MM.1S (cell line): ENCODE data around the gene TCEANC2.

ENCODE experiments used
- DNase-seq: peaks from one replicate; pipeline ENCODE4 v3.0.0-alpha.2; 2015
- H2AFZ ChIP-seq: fragments of 300-600 bp; sonication (generic); 2 replicates; pipeline ENCODE4 v1.6.0; 2016; ENCODE audit warnings: antibody characterized with exemption, low read length
- H3F3A ChIP-seq: fragments of 300-600 bp; sonication (generic); 2 replicates; pipeline ENCODE4 v1.6.1; 2016; ENCODE audit warnings: mild to moderate bottlenecking, antibody characterized with exemption, low read length, moderate library complexity, mixed read lengths; ENCODE audit not compliant: insufficient read depth
- H3K27ac ChIP-seq: fragments of 300-600 bp; sonication (generic); 2 replicates; pipeline ENCODE4 v1.5.1; 2016; ENCODE audit warnings: mild to moderate bottlenecking, low read length
- H3K27me3 ChIP-seq: fragments of 300-600 bp; sonication (generic); replicated peaks from 2 replicates; pipeline ENCODE4 v1.6.0; 2016; ENCODE audit warnings: low read length; ENCODE audit not compliant: insufficient read depth
- H3K36me3 ChIP-seq: fragments of 300-600 bp; sonication (generic); replicated peaks from 2 replicates; pipeline ENCODE4 v1.6.1; 2016; ENCODE audit warnings: mild to moderate bottlenecking, low read length, mixed read lengths; ENCODE audit not compliant: insufficient read depth
- H3K4me1 ChIP-seq: fragments of 300-600 bp; sonication (generic); 2 replicates; pipeline ENCODE4 v1.6.1; 2016; ENCODE audit warnings: low read length, mixed read lengths
- H3K4me2 ChIP-seq: fragments of 300-600 bp; sonication (generic); 2 replicates; pipeline ENCODE4 v1.6.0; 2016; ENCODE audit warnings: low read depth, low read length
- H3K4me3 ChIP-seq: fragments of 300-600 bp; sonication (generic); 2 replicates; pipeline ENCODE4 v1.5.1; 2016; ENCODE audit warnings: low read length, mixed read lengths
- H3K79me2 ChIP-seq: fragments of 300-600 bp; sonication (generic); 2 replicates; pipeline ENCODE4 v1.6.1; 2016; ENCODE audit warnings: mixed run types, low read length, mixed read lengths
- H3K9ac ChIP-seq: fragments of 300-600 bp; sonication (generic); 2 replicates; pipeline ENCODE4 v1.6.1; 2016; ENCODE audit warnings: low read length, mixed read lengths
- H3K9me2 ChIP-seq: fragments of 300-600 bp; sonication (generic); replicated peaks from 2 replicates; pipeline ENCODE4 v1.6.1; 2016; ENCODE audit warnings: mild to moderate bottlenecking, low read length, mixed read lengths; ENCODE audit not compliant: insufficient read depth
- H3K9me3 ChIP-seq: fragments of 300-600 bp; sonication (generic); replicated peaks from 2 replicates; pipeline ENCODE4 v1.6.1; 2016; ENCODE audit warnings: mild to moderate bottlenecking, low read length, mixed read lengths; ENCODE audit not compliant: insufficient read depth
- H4K20me1 ChIP-seq: fragments of 300-600 bp; sonication (generic); 2 replicates; pipeline ENCODE4 v1.6.1; 2016; ENCODE audit warnings: mild to moderate bottlenecking, low read length, moderate library complexity, mixed read lengths; ENCODE audit not compliant: insufficient read depth
- EZH2 ChIP-seq: fragments of 300-600 bp; sonication (generic); optimal IDR thresholded peaks from 2 replicates; pipeline ENCODE3; 2017; ENCODE audit warnings: low read depth, mild to moderate bottlenecking, antibody characterized with exemption, low read length, mixed read lengths
- EZH2phosphoT487 ChIP-seq: fragments of 300-600 bp; sonication (generic); IDR thresholded peaks from 2 replicates; pipeline ENCODE4 v1.6.1; 2018; ENCODE audit warnings: antibody characterized with exemption, low read length
- TF ChIP-seq, protein P1 (sequence below): fragments of 300-600 bp; sonication (generic); IDR thresholded peaks from 2 replicates; pipeline ENCODE4 v1.5.1; 2016; ENCODE audit warnings: antibody characterized with exemption, low read length, mixed read lengths

The TCEANC2 gene

GRCh38 chr1:54137534-54138061, 84.2 kb downstream of the TCEANC2 start:
- TF ChIP-seq, protein P1, sequence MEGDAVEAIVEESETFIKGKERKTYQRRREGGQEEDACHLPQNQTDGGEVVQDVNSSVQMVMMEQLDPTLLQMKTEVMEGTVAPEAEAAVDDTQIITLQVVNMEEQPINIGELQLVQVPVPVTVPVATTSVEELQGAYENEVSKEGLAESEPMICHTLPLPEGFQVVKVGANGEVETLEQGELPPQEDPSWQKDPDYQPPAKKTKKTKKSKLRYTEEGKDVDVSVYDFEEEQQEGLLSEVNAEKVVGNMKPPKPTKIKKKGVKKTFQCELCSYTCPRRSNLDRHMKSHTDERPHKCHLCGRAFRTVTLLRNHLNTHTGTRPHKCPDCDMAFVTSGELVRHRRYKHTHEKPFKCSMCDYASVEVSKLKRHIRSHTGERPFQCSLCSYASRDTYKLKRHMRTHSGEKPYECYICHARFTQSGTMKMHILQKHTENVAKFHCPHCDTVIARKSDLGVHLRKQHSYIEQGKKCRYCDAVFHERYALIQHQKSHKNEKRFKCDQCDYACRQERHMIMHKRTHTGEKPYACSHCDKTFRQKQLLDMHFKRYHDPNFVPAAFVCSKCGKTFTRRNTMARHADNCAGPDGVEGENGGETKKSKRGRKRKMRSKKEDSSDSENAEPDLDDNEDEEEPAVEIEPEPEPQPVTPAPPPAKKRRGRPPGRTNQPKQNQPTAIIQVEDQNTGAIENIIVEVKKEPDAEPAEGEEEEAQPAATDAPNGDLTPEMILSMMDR = no peak
- TF ChIP-seq EZH2phosphoT487 (no peak), EZH2 (no peak)
- H3K27me3 ChIP-seq = no peaks in the 10 kb centered on the region
- no peaks in the 10 kb centered on the region for H3K36me3 ChIP-seq
- no peak overlapping the region for H3K4me2 ChIP-seq
- no peak overlapping the region for H2AFZ ChIP-seq
- H3K79me2 ChIP-seq = no peaks in the 10 kb centered on the region
- no peaks in the 10 kb centered on the region for H3F3A ChIP-seq
- DNase-seq = no peak
- no peak overlapping the region for H3K9ac ChIP-seq
- no peaks in the 10 kb centered on the region for H3K4me1 ChIP-seq
- H3K4me3 ChIP-seq = no peak overlapping the region
- H3K9me2 ChIP-seq = no peaks in the 10 kb centered on the region
- H4K20me1 ChIP-seq = no peaks in the 10 kb centered on the region
- no peaks in the 10 kb centered on the region for H3K9me3 ChIP-seq
- H3K27ac ChIP-seq = no peak overlapping the region

DNA sequence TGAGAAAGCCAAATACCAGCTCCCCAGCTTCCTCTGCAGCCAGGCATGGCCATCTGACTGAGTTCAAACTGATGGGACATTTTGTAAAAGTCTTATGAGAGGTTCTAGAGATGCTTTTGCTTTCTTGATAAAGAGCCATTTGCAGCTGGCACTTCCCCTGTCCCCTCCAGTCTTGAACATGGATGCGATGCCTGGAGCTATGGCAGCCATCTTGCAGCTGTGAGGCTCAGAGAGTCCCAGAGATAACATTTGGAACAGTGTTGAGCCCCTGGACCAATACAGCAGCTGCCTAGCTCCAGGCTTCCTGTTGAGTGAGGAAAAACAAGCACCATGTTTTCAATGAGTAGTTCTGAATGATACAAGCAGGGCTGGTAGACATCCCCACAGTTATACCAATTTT, 85.6 kb downstream of the TCEANC2 start:
- Histone ChIP-seq H3K9me2 (no peaks in the 10 kb centered on the region), H3F3A (no peaks in the 10 kb centered on the region), H3K4me1 (no peaks in the 10 kb centered on the region), H3K9me3 (no peaks in the 10 kb centered on the region), H3K27me3 (no peaks in the 10 kb centered on the region), H4K20me1 (no peaks in the 10 kb centered on the region), H3K4me2 (no peak overlapping the region), H3K79me2 (no peaks in the 10 kb centered on the region), H3K36me3 (no peaks in the 10 kb centered on the region), H3K4me3 (no peak overlapping the region), H3K9ac (no peak overlapping the region), H3K27ac (no peak overlapping the region), H2AFZ (no peak overlapping the region)
- TF ChIP-seq EZH2phosphoT487 = no peak
- DNase-seq = no peak

GRCh38 chr1:54139711-54140110, 86.3 kb downstream of the TCEANC2 start:
- Histone ChIP-seq H3K4me3 (no peak overlapping the region), H2AFZ (no peak overlapping the region), H3K9me3 (no peaks in the 10 kb centered on the region), H3K4me1 (no peaks in the 10 kb centered on the region), H3K4me2 (no peak overlapping the region), H3K36me3 (no peaks in the 10 kb centered on the region), H4K20me1 (no peaks in the 10 kb centered on the region), H3K9me2 (no peaks in the 10 kb centered on the region), H3K27me3 (no peaks in the 10 kb centered on the region), H3F3A (no peaks in the 10 kb centered on the region), H3K27ac (no peak overlapping the region), H3K79me2 (no peaks in the 10 kb centered on the region), H3K9ac (no peak overlapping the region)
- DNase-seq = no peak
- TF ChIP-seq EZH2 (no peak), EZH2phosphoT487 (no peak)
- TF ChIP-seq, protein P1 = no peak

GRCh38 chr1:54142146-54142900, 88.9 kb downstream of the TCEANC2 start:
- H4K20me1 ChIP-seq = no peaks in the 10 kb centered on the region
- no peaks in the 10 kb centered on the region for H3K36me3 ChIP-seq
- H2AFZ ChIP-seq = no peak overlapping the region
- no peak overlapping the region for H3K27ac ChIP-seq
- no peak overlapping the region for H3K4me3 ChIP-seq
- H3K9ac ChIP-seq = no peak overlapping the region
- TF ChIP-seq, protein P1 = no peak
- no peak for TF ChIP-seq EZH2
- no peak for TF ChIP-seq EZH2phosphoT487
- H3K27me3 ChIP-seq = no peaks in the 10 kb centered on the region
- no peak overlapping the region for H3K4me2 ChIP-seq
- H3K9me2 ChIP-seq = no peaks in the 10 kb centered on the region
- H3K79me2 ChIP-seq = no peaks in the 10 kb centered on the region
- no peaks in the 10 kb centered on the region for H3F3A ChIP-seq
- H3K9me3 ChIP-seq = no peaks in the 10 kb centered on the region
- no peak for DNase-seq
- no peaks in the 10 kb centered on the region for H3K4me1 ChIP-seq
